Measurements from ENCODE around the gene NSF.

NSF gene

GRCh38 chr17:46769531-46770438 lies 179.3 kb downstream of the NSF start:
- intact Hi-C loops (cut with DNase I), result no loop called here
- peak in 8 of 42 donors; percentile 8 to 37 (median 16) for DNase-seq

GRCh38 chr17:46770439-46770817 lies 180.0 kb downstream of the NSF start:
- intact Hi-C loops (cut with DNase I), result no loop called here
- peak in 6 of 42 donors; percentile 5 to 32 (median 18) for DNase-seq

GRCh38 chr17:46770818-46771560 lies 180.5 kb downstream of the NSF start:
- intact Hi-C loops (cut with DNase I), result no loop called here
- DNase-seq, result peak in 36 of 42 donors; percentile 13 to 70 (median 48)

GRCh38 chr17:46771561-46772474 lies 181.3 kb downstream of the NSF start:
- intact Hi-C loops (cut with DNase I), result no loop called here
- peak in 16 of 42 donors; percentile 9 to 48 (median 25) for DNase-seq

GRCh38 chr17:46772475-46773220 lies 182.2 kb downstream of the NSF start:
- peak in 2 of 42 donors; percentile 25 to 27 for DNase-seq
- intact Hi-C loops (cut with DNase I), result no loop called here

- peak in 1 of 42 donors; percentile 21 for DNase-seq
- intact Hi-C loops (cut with DNase I), result no loop called here
Observed at GRCh38 chr17:46773221-46773605, 182.7 kb downstream of the NSF start.

- peak in 2 of 42 donors; percentile 10 to 24 for DNase-seq
- intact Hi-C loops (cut with DNase I), result no loop called here
Observed at GRCh38 chr17:46773676-46774075, 183.2 kb downstream of the NSF start.

- DNase-seq, result peak in 1 of 42 donors; percentile 14
- intact Hi-C loops (cut with DNase I), result no loop called here
Observed at GRCh38 chr17:46774108-46774737, 183.8 kb downstream of the NSF start.

GRCh38 chr17:46776298-46777005 lies 186.0 kb downstream of the NSF start:
- no peak for DNase-seq
- intact Hi-C loops (cut with DNase I), result no loop called here

- DNase-seq, result peak in 39 of 42 donors; percentile 27 to 88 (median 59)
- intact Hi-C loops (cut with DNase I), result no loop called here
Observed at GRCh38 chr17:46777943-46778915, 187.8 kb downstream of the NSF start.

GRCh38 chr17:46780003-46780373 lies 189.5 kb downstream of the NSF start:
- intact Hi-C loops (cut with DNase I), result no loop called here
- DNase-seq, result no peak

GRCh38 chr17:46782250-46782953 lies 191.9 kb downstream of the NSF start:
- DNase-seq, result no peak
- intact Hi-C loops (cut with DNase I), result no loop called here

- intact Hi-C loops (cut with DNase I), result no loop called here
Observed at GRCh38 chr17:46783031-46783593, 192.6 kb downstream of the NSF start.

GRCh38 chr17:46785696-46786095 lies 195.2 kb downstream of the NSF start:
- intact Hi-C loops (cut with DNase I), result no loop called here

More at GRCh38 chr17:46783031-46783593, 192.6 kb downstream of the NSF start:
- DNase-seq, result no peak

GRCh38 chr17:46787478-46787877 lies 197.0 kb downstream of the NSF start:
- intact Hi-C loops (cut with DNase I), result no loop called here
- no peak for DNase-seq

More at GRCh38 chr17:46785696-46786095, 195.2 kb downstream of the NSF start:
- DNase-seq, result no peak

All from head of caudate nucleus (tissue), 42 donors.